MCF 10A (cell line): ENCODE measurements around the gene PEX14. TPM values are rescaled to one million over a fixed set of nuclear protein-coding genes. Genes with fewer than 3 reads are reported as not detected.

ENCODE experiments used
- BruUV-seq: library from RNA; stranded (reverse); fragments of 400-500 nt; replicated peaks from 2 replicates; lab custom pipeline; 2021; lab: Mats Ljungman, UMichigan
- CTCF ChIA-PET: fragments of 300-600 bp; sonication (Branson Sonifier 250); formaldehyde crosslinking; extraction: SDS; loops from one replicate; lab custom pipeline; 2021; ENCODE audit warnings: antibody characterized with exemption, inconsistent platforms; lab: Yijun Ruan, JAX
- POLR2A ChIA-PET: fragments of 300-600, 350-650 bp; sonication (Branson Sonifier 250); formaldehyde crosslinking; extraction: SDS; loops from one replicate; lab custom pipeline; 2020; ENCODE audit warnings: antibody characterized with exemption, inconsistent platforms; lab: Yijun Ruan, JAX
- DNase-seq: peaks from one replicate; pipeline ENCODE4 v3.0.0-alpha.2; 2018; ENCODE audit not compliant: unreplicated experiment
- H3K27ac Mint-ChIP-seq: one replicate; pipeline ENCODE4 v1.8.0; 2022; ENCODE audit warnings: mild to moderate bottlenecking, low read depth, mixed read lengths; ENCODE audit not compliant: unreplicated experiment
- H3K27me3 Mint-ChIP-seq: one replicate; pipeline ENCODE4 v1.8.0; 2022; ENCODE audit warnings: mixed read lengths; ENCODE audit not compliant: insufficient read depth, unreplicated experiment
- H3K36me3 Mint-ChIP-seq: one replicate; pipeline ENCODE4 v1.8.0; 2022; ENCODE audit warnings: mild to moderate bottlenecking, moderate library complexity, mixed read lengths; ENCODE audit not compliant: insufficient read depth, unreplicated experiment
- H3K4me1 Mint-ChIP-seq: one replicate; pipeline ENCODE4 v1.8.0; 2022; ENCODE audit warnings: mixed read lengths; ENCODE audit not compliant: insufficient read depth, unreplicated experiment
- H3K4me3 Mint-ChIP-seq: one replicate; pipeline ENCODE4 v1.8.0; 2022; ENCODE audit warnings: mild to moderate bottlenecking, moderate library complexity, mixed read lengths; ENCODE audit not compliant: unreplicated experiment
- H3K9me3 Mint-ChIP-seq: one replicate; pipeline ENCODE4 v1.8.0; 2022; ENCODE audit warnings: mixed read lengths; ENCODE audit not compliant: unreplicated experiment
- CTCF ChIP-seq: fragments of 200-600 bp; IDR thresholded peaks from one replicate; pipeline ENCODE4 v1.8.0; 2022; ENCODE audit warnings: antibody characterized with exemption, mild to moderate bottlenecking; ENCODE audit not compliant: unreplicated experiment
- intact Hi-C: fragments of 100-400 bp; cut with micrococcal nuclease; formaldehyde crosslinking; loops from 2 replicates; pipeline ENCODE4 v1.14.1; 2022
- total RNA-seq: library from RNA; stranded (reverse); gene quantifications from 2 replicates; pipeline ENCODE4 v1.2.3, GENCODE V29; 2022

Gene PEX14
- total RNA-seq, 1 experiment from 2014 or later, result 22.2 TPM

GRCh38 chr1:10642403-10643080, 167.8 kb downstream of the PEX14 start:
- POLR2A ChIA-PET, result interaction anchor here (1.1 kb wide), 1 partner anchor 147 kb away, joined by 5 read pairs; no protein-coding TSS in a partner anchor
- Mint-ChIP-seq H3K36me3 (peaks cover 7% of the 10 kb centered on the region), H3K4me3 (no peak overlapping the region), H3K4me1 (peaks cover 5% of the 10 kb centered on the region), H3K27ac (no peak overlapping the region), H3K27me3 (no peaks in the 10 kb centered on the region), H3K9me3 (no peaks in the 10 kb centered on the region)
- DNase-seq, result no peak
- CTCF ChIA-PET, result no interaction called here
- intact Hi-C loops, result no loop called here
- TF ChIP-seq CTCF, result no peak
- no TSS peak for BruUV-seq

- Mint-ChIP-seq H3K4me1 (peaks cover 5% of the 10 kb centered on the region), H3K9me3 (no peaks in the 10 kb centered on the region), H3K4me3 (no peak overlapping the region), H3K27ac (no peak overlapping the region), H3K36me3 (peaks cover 15% of the 10 kb centered on the region), H3K27me3 (no peaks in the 10 kb centered on the region)
- ChIA-PET CTCF (interaction anchor here (0.5 to 0.6 kb wide), 2 partner anchors 43 to 199 kb away, joined by 3 read pairs; no protein-coding TSS in a partner anchor), POLR2A (interaction anchor here (0.6 to 1.2 kb wide), 4 partner anchors 134 to 1557 kb away, joined by 3 to 5 read pairs (median 4); no protein-coding TSS in a partner anchor)
- no peak for DNase-seq
- intact Hi-C loops, result no loop called here
- no peak for TF ChIP-seq CTCF
- BruUV-seq, result no TSS peak
These were observed 169.0 kb downstream of the PEX14 start for GRCh38 chr1:10643607-10644306.

GRCh38 chr1:10644307-10645128, 169.8 kb downstream of the PEX14 start:
- Mint-ChIP-seq H3K4me1 (peaks cover 5% of the 10 kb centered on the region), H3K36me3 (peaks cover 12% of the 10 kb centered on the region), H3K27me3 (no peaks in the 10 kb centered on the region), H3K4me3 (no peak overlapping the region), H3K27ac (no peak overlapping the region), H3K9me3 (no peaks in the 10 kb centered on the region)
- DNase-seq, result peak; percentile 76
- BruUV-seq, result no TSS peak
- ChIA-PET POLR2A (interaction anchor here (0.6 to 1.2 kb wide), 4 partner anchors 137 to 1557 kb away, joined by 3 to 5 read pairs (median 3); no protein-coding TSS in a partner anchor), CTCF (interaction anchor here (0.5 kb wide), 1 partner anchor 44 kb away, joined by 3 read pairs; no protein-coding TSS in a partner anchor)
- intact Hi-C loops, result no loop called here
- TF ChIP-seq CTCF, result no peak
